Fibroblast of villous mesenchyme (primary cell): ENCODE measurements around the gene DGCR2. TPM values are rescaled to one million over a fixed set of nuclear protein-coding genes. Genes with fewer than 3 reads are reported as not detected.

Source experiments
- DNase-seq: peaks from one replicate; pipeline ENCODE4 v3.0.0-alpha.2; 2010; ENCODE audit warnings: low read depth
- H3K4me3 ChIP-seq: 2 replicates; pipeline ENCODE4 v1.5.1; 2011; ENCODE audit warnings: low read depth, mild to moderate bottlenecking, low read length
- total RNA-seq: library from RNA; depleted of rRNA; stranded (reverse); fragments of >200 nt; gene quantifications from 2 replicates; pipeline ENCODE4 v1.2.3, GENCODE V29; 2012
- TF ChIP-seq, protein P1 (sequence below): IDR thresholded peaks from 2 replicates; pipeline ENCODE4 v1.5.1; 2012; ENCODE audit warnings: low read depth, mild to moderate bottlenecking, low read length; ENCODE audit not compliant: insufficient read depth

DGCR2 gene
- total RNA-seq, 1 donor: 53.5 TPM

DNA sequence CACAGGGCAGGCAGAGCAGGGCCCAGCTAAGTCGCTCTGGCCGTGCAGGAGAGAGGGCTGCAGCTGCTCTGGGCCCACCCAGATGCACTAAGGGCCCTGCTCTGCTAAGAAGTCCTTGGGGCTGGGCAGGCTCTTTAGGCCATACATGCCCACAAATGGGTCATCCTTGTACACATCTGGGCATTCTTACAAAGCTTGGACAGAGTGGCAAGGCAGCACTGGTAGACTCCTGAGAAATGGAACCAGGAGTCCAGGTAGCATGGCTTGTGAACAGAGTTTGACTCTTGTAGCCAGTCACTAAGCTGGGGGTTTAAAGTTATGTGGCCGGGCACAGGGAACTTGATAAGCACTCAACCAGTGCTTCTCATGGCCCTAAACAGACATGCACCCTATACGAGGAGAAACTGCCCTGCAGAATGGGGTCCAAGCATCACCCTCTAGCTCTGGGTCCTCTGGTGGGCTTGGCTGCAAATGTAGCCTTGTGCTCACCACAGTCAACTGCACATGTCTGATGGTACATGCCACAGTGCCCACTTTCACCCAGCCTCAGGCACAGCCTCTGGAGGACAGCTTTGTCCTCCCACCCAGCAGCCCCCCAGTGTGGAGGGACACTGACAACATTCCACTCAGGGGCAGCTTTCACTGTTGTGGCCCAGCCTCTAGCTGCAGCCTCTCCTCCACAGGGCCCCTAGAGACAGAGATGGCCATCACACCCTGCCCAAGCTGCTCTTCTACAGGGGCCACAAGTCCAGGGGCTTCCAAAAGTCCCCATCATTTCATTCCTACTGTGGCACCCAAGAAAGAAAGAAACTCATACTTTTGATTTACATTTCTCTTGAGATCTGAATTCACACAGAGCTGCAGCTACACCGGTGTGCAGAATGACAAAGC lies 75.2 kb downstream of the DGCR2 start:
- TF ChIP-seq, protein P1, sequence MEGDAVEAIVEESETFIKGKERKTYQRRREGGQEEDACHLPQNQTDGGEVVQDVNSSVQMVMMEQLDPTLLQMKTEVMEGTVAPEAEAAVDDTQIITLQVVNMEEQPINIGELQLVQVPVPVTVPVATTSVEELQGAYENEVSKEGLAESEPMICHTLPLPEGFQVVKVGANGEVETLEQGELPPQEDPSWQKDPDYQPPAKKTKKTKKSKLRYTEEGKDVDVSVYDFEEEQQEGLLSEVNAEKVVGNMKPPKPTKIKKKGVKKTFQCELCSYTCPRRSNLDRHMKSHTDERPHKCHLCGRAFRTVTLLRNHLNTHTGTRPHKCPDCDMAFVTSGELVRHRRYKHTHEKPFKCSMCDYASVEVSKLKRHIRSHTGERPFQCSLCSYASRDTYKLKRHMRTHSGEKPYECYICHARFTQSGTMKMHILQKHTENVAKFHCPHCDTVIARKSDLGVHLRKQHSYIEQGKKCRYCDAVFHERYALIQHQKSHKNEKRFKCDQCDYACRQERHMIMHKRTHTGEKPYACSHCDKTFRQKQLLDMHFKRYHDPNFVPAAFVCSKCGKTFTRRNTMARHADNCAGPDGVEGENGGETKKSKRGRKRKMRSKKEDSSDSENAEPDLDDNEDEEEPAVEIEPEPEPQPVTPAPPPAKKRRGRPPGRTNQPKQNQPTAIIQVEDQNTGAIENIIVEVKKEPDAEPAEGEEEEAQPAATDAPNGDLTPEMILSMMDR: no peak
- H3K4me3 ChIP-seq: no peak overlapping the region
- no peak for DNase-seq

DNA sequence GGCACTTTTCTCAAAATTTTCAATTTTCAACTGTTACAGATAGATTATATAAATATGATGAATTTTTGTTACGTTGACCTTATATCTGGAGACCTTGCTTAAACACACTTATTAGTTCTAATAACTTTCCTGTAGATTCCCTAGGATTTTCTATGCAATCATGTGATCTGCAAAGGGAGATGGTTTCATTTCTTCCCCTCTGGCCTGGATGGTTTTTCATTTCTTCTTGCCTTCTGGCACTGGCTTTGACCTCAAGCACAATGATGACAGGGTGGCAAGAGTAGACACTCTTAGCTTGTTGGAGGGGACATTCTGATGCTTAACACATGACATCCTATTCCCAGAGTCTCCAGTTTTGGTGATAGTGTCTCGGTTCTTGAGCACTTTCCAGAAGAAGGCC lies 75.9 kb downstream of the DGCR2 start:
- TF ChIP-seq, protein P1: no peak
- DNase-seq: no peak
- no peak overlapping the region for H3K4me3 ChIP-seq

DNA sequence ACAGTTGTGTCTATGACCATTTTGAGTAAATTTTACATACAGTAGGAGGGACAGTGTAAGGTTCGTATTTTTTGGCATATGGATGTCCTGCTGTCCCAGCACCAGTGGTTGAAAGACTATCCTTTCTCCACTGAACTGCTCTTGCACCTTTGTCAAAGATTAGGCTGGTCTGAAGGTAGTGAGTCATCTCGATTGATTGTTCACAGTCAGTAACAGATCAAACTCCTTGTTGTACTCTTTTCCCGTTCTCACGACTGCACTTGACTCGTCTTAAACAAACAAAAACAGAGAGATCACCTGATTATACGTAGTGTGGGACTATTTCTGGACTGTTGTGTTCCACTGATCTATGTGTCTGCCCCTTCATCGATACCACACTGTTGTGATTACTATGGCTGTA lies 77.1 kb downstream of the DGCR2 start:
- TF ChIP-seq, protein P1: no peak
- no peak overlapping the region for H3K4me3 ChIP-seq
- DNase-seq: no peak

DNA sequence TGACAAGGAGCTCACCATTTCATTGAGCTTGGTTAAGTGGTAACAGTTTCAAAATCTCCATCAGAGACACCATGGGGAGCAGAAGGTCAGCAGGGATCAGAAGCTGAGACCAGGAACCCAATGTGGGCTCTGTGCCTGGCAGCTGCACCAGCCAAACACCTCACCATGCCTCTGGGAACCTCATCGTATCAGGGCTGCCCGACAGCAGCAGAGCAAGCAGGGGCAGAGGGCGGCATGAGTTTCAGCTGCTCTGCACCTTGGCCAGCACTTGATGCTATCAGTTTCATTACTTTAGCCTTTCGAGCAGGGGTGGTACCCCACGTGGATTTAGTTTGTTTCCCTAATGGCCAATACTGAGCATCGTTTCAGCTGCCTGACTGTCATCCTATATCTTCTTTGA lies 77.8 kb downstream of the DGCR2 start:
- DNase-seq: no peak
- TF ChIP-seq, protein P1: no peak
- H3K4me3 ChIP-seq: no peak overlapping the region

DNA sequence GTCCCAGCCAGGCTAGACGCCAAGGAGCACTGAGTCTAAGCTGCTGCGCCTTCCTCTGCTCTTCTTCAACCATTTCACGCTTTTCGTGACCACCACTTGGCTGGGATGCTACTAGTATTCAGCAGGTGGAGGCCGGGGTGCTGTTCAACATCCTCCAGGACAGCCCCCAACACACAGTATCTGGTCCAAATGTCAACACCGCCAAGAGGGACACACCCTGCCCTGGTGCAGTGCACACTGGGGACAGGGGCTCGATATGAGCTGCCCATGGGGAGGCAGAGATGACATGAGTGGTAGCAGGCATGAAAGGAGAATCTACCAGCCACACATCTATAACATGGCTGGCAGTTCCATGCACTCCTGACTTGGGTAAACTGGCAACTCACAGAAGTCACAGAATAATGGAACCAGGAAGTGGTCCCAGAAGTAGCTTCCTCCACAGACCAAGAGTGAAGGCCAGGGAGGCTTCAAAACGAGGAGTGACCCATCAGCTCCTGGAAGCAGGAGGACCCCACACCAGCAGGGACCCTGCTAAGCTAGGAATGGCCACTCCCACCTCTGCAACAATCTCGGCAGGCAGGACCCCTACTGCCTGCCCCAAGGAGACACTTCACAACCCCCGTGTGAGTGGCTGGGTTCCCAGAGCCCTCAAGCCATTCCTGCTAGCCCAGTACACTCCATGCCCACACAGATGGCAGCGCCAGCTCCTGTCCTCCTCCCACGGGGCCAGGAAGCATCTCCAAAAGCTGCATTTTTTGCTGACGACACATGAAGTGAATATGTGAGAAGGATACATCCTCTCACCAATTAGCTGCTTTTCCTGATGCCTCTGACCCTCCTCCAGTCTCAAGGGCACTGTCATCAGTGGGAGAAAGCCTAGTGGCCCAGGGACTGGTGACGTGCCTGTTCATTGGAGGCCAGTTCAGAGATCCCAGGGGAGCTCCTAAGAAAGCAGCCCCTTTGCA lies 78.8 kb downstream of the DGCR2 start:
- no peak for DNase-seq
- TF ChIP-seq, protein P1: no peak
- H3K4me3 ChIP-seq: no peak overlapping the region

DNA sequence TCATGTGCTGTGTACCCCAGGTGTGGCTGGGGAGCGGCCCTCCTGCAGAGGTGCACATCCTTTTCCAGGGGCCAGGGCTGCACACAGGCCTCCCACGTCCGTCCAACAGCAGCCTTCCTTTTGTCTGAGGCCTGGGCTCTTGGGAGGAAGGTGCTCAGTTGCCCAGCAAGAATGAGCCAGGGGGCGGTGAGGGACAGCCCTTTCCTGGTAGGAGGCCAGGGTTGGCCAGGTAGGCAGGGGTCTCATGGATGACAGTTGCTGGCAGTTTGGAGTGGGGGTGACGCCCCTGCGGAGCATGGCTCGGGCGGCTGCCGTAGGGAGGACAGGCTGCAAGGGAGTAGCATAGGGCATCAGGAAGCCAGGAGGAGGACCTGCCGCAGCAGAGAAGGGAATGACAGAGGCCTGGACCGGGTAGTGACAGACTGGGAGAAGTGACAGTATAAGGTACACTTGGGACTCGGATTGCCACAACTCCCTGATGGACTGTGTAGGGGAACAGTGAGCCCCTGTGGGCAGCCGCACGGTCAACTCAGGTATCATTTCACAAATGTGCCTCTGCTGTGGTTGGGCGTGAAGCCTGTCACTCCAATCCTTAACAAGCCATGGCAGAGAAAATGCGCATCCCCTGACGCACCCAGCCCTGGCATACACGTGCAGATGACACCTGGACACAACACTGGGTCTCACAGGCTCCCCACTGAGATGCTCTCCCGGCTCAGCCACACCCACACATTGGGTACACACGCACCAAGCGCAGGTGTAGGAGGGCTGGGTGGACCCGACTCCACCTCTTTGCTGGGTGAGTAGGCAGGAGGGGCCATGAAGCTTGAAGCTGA lies 79.7 kb downstream of the DGCR2 start:
- DNase-seq: no peak
- no peak overlapping the region for H3K4me3 ChIP-seq

More for the DNA sequence above, 79.7 kb downstream of the DGCR2 start:
- TF ChIP-seq, protein P1: no peak
